Measurements from ENCODE around the gene IGFL1.

DNA sequence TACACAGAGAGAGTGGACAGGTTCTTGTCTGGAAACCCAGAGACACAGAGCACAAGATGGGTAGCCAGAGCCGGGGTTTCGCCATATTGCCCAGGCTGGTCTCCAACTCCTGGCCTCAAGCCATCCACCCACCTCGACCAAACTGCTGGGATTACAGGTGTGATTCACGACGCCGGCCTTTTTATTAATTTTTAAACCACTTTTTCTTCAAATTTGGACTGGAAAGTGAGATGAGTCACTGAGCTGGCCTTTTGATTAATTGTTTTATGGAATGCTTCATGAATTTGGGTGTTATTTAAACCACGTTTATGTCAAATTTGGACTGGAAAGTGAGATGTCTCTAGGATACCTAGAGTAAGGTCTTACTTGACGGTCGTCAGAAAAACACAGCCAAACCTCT is 12.1 kb upstream of the IGFL1 start:
- TF ChIP-seq POLR2AphosphoS5 (IDR thresholded peaks at IDR 0.05; ENCODE audit: low read depth, low read length): no peak
- no peak for TF ChIP-seq ZNF274 (IDR thresholded peaks at IDR 0.05; ENCODE audit: borderline replicate concordance, extremely low read depth, low read length)

Measured in H1 (cell line).